HG02623 (cell line): Measurements from ENCODE around the gene KCNF1.

Experiments used
- ATAC-seq: cut with Tn5 transposase; IDR thresholded peaks from one replicate; pipeline ENCODE4 v1.9.1; 2021; ENCODE audit warnings: moderate library complexity; ENCODE audit not compliant: unreplicated experiment

KCNF1 gene

GRCh38 chr2:10901160-10901939, 10.4 kb upstream of the KCNF1 start:
- no peak for ATAC-seq

GRCh38 chr2:10903861-10904210, 7.9 kb upstream of the KCNF1 start:
- ATAC-seq, result no peak

- ATAC-seq, result no peak
These were observed 7.3 kb upstream of the KCNF1 start for GRCh38 chr2:10904455-10904854.

- ATAC-seq, result no peak
These were observed 6.5 kb upstream of the KCNF1 start for GRCh38 chr2:10905006-10905861.

GRCh38 chr2:10905862-10906143, 5.9 kb upstream of the KCNF1 start:
- no peak for ATAC-seq

GRCh38 chr2:10906926-10907625, 4.7 kb upstream of the KCNF1 start:
- no peak for ATAC-seq

GRCh38 chr2:10908195-10908594, 3.5 kb upstream of the KCNF1 start:
- no peak for ATAC-seq

- no peak for ATAC-seq
These were observed 2.4 kb upstream of the KCNF1 start for GRCh38 chr2:10909050-10909995.

GRCh38 chr2:10909996-10910341, 1.8 kb upstream of the KCNF1 start:
- no peak for ATAC-seq

GRCh38 chr2:10910625-10911024, 1.1 kb upstream of the KCNF1 start:
- ATAC-seq, result no peak

- no peak for ATAC-seq
These were observed 470 bp downstream of the KCNF1 start for GRCh38 chr2:10912076-10912731.

- no peak for ATAC-seq
These were observed 1.2 kb downstream of the KCNF1 start for GRCh38 chr2:10912796-10913455.

- ATAC-seq, result no peak
These were observed 2.0 kb downstream of the KCNF1 start for GRCh38 chr2:10913501-10914271.

- no peak for ATAC-seq
These were observed 2.5 kb downstream of the KCNF1 start for GRCh38 chr2:10914272-10914693.

GRCh38 chr2:10915236-10915635, 3.5 kb downstream of the KCNF1 start:
- no peak for ATAC-seq

GRCh38 chr2:10915731-10916276, 4.1 kb downstream of the KCNF1 start:
- ATAC-seq, result no peak

- no peak for ATAC-seq
These were observed 5.2 kb downstream of the KCNF1 start for GRCh38 chr2:10916953-10917352.

- ATAC-seq, result no peak
These were observed 6.2 kb downstream of the KCNF1 start for GRCh38 chr2:10917927-10918326.
